ENCODE data around the gene ZNF467.

DNA sequence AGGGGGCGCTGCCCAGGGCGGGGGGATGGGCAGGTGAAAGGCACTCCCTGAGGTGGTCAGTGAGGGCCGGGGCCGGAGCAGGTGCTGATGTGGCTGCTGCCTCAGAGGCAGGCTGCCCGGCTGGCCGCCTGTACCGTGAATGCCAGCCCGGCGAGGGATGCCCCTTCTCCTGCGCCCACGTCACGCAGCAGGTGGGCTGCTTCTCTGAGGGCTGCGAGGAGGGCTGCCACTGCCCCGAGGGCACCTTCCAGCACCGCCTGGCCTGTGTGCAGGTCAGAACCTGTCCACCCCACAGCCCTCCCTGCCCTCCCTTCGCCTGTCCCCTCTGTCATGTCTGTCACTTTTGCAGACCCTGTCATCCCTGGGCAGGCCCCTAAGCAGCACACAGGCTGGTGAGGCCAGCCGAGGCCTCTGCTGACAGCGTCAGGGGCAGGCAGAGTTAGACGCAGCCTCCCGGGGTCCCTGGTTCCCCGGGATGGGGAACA is 42.9 kb upstream of the ZNF467 start:
- TF ChIP-seq, protein P1, sequence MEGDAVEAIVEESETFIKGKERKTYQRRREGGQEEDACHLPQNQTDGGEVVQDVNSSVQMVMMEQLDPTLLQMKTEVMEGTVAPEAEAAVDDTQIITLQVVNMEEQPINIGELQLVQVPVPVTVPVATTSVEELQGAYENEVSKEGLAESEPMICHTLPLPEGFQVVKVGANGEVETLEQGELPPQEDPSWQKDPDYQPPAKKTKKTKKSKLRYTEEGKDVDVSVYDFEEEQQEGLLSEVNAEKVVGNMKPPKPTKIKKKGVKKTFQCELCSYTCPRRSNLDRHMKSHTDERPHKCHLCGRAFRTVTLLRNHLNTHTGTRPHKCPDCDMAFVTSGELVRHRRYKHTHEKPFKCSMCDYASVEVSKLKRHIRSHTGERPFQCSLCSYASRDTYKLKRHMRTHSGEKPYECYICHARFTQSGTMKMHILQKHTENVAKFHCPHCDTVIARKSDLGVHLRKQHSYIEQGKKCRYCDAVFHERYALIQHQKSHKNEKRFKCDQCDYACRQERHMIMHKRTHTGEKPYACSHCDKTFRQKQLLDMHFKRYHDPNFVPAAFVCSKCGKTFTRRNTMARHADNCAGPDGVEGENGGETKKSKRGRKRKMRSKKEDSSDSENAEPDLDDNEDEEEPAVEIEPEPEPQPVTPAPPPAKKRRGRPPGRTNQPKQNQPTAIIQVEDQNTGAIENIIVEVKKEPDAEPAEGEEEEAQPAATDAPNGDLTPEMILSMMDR (IDR thresholded peaks at IDR 0.05) = no peak
- no peak for TF ChIP-seq POLR2A (IDR thresholded peaks at IDR 0.05)

All from testis (tissue), 2 donors.